ENCODE results near the gene CYB5B. TPM values are rescaled to one million over a fixed set of nuclear protein-coding genes. Genes with fewer than 3 reads are reported as not detected.
"Not testable (repeated sequence)": the region's sequence is repeated elsewhere in the genome, so short reads cannot be mapped to it uniquely, and the experiment has no call there.

CYB5B gene
- total and polyA plus RNA-seq, 2 donors (not counting 1 experiment from before 2014, with no cell fraction given), result 87.4 to 220 TPM

DNA sequence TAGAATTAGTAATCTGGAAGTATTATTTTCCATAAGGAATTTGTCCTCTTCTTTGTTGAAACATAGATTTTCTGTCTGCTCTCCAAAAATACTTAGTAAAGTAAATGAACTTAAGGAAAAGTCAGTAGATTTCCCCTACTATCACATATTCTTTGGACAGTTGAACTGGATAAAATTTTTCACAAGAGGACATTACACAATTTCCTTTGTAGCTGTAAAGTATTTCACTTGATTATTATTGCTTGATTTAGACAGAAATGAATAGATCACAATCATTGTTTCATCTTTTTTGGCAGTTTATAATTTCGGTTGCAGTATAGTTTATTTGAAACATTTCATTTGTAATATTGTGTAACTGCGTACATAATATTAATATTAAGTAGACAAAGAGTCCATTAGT, 12.5 kb downstream of the CYB5B start:
- H3K79me2 ChIP-seq (ENCODE audit: control insufficient read depth, insufficient read depth, low read length), result peaks cover 48% of the 10 kb centered on the region
- H3K27ac ChIP-seq (ENCODE audit: insufficient read depth, low read length), result no peak overlapping the region
- H3K27me3 ChIP-seq (ENCODE audit: control insufficient read depth, insufficient read depth, low read length), result no peaks in the 10 kb centered on the region
- DNase-seq (ENCODE audit: low read depth in 2 of 2), result no peak
- no peak overlapping the region for H2AFZ ChIP-seq (ENCODE audit: low read length)
- no peaks in the 10 kb centered on the region for H3K4me1 ChIP-seq (ENCODE audit: control insufficient read depth, extremely low read depth, insufficient read depth, low read length)
- H3K9ac ChIP-seq (ENCODE audit: insufficient read depth, low read length), result no peak overlapping the region
- peaks cover 3% of the 10 kb centered on the region for H3K36me3 ChIP-seq (ENCODE audit: control insufficient read depth, insufficient read depth, low read length)
- no peak overlapping the region for H3K4me3 ChIP-seq (replicated peaks in 1 of 4; ENCODE audit: control extremely low read depth in 1 of 4, insufficient read depth in 1 of 4, low read depth in 3 of 4, low read length in 4 of 4)
- no peaks in the 10 kb centered on the region for H3K9me3 ChIP-seq (ENCODE audit: control insufficient read depth, insufficient read depth, low read depth, low read length)
- H3K4me2 ChIP-seq (ENCODE audit: extremely low read depth, insufficient read depth, low read length), result no peak overlapping the region
- TF ChIP-seq EZH2 (IDR thresholded peaks at IDR 0.05; ENCODE audit: low read length, missing control alignments), result no peak
- no peak for TF ChIP-seq CTCF (conservative IDR thresholded peaks at IDR 0.05 in 1 of 2, IDR thresholded peaks at IDR 0.05 in 1 of 2; ENCODE audit: low read depth in 1 of 2, low read length in 2 of 2)
- H4K20me1 ChIP-seq (ENCODE audit: control insufficient read depth, extremely low read depth, insufficient read depth, low read length), result no peaks in the 10 kb centered on the region

- H3K9me3 ChIP-seq (ENCODE audit: control insufficient read depth, insufficient read depth, low read depth, low read length), result no peaks in the 10 kb centered on the region
- H3K36me3 ChIP-seq (ENCODE audit: control insufficient read depth, insufficient read depth, low read length), result no peaks in the 10 kb centered on the region
- TF ChIP-seq EZH2 (IDR thresholded peaks at IDR 0.05; ENCODE audit: low read length, missing control alignments), result no peak
- no peak for TF ChIP-seq CTCF (conservative IDR thresholded peaks at IDR 0.05 in 1 of 2, IDR thresholded peaks at IDR 0.05 in 1 of 2; ENCODE audit: low read depth in 1 of 2, low read length in 2 of 2)
- no peak overlapping the region for H3K27ac ChIP-seq (ENCODE audit: insufficient read depth, low read length)
- peaks cover 52% of the 10 kb centered on the region for H3K79me2 ChIP-seq (ENCODE audit: control insufficient read depth, insufficient read depth, low read length)
- H3K9ac ChIP-seq (ENCODE audit: insufficient read depth, low read length), result no peak overlapping the region
- no peak for DNase-seq (ENCODE audit: low read depth in 2 of 2)
- H3K27me3 ChIP-seq (ENCODE audit: control insufficient read depth, insufficient read depth, low read length), result no peaks in the 10 kb centered on the region
- H2AFZ ChIP-seq (ENCODE audit: low read length), result no peak overlapping the region
- no peaks in the 10 kb centered on the region for H4K20me1 ChIP-seq (ENCODE audit: control insufficient read depth, extremely low read depth, insufficient read depth, low read length)
- H3K4me3 ChIP-seq (replicated peaks in 1 of 4; ENCODE audit: control extremely low read depth in 1 of 4, insufficient read depth in 1 of 4, low read depth in 3 of 4, low read length in 4 of 4), result no peak overlapping the region
- no peak overlapping the region for H3K4me2 ChIP-seq (ENCODE audit: extremely low read depth, insufficient read depth, low read length)
- H3K4me1 ChIP-seq (ENCODE audit: control insufficient read depth, extremely low read depth, insufficient read depth, low read length), result no peaks in the 10 kb centered on the region
Measured at GRCh38 chr16:69438465-69438864, 14.0 kb downstream of the CYB5B start.

DNA sequence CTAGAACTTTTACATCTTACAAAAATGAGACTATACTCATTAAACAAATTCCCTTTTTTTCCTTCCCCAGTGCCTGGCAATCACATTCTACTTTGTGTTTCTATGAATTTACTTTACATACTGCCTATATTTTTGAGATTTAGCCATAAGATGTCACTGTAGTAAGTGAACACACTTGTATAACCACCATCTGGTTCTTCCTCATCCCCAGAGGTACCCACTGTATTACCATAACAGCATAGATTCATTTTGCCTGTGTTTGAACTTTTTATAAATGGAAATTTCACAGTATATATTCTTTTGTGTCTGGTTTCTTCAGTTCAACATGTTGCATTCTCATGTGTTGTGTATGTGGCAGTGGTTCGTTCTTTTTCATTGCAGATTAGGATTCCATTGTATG, 15.8 kb downstream of the CYB5B start:
- H3K79me2 ChIP-seq (ENCODE audit: control insufficient read depth, insufficient read depth, low read length), result peaks cover 48% of the 10 kb centered on the region
- H2AFZ ChIP-seq (ENCODE audit: low read length), result no peak overlapping the region
- DNase-seq (ENCODE audit: low read depth in 2 of 2), result no peak
- no peak overlapping the region for H3K9ac ChIP-seq (ENCODE audit: insufficient read depth, low read length)
- no peak overlapping the region for H3K4me2 ChIP-seq (ENCODE audit: extremely low read depth, insufficient read depth, low read length)
- peaks cover 5% of the 10 kb centered on the region for H3K4me1 ChIP-seq (ENCODE audit: control insufficient read depth, extremely low read depth, insufficient read depth, low read length)
- TF ChIP-seq EZH2 (IDR thresholded peaks at IDR 0.05; ENCODE audit: low read length, missing control alignments) (no peak), CTCF (conservative IDR thresholded peaks at IDR 0.05 in 1 of 2, IDR thresholded peaks at IDR 0.05 in 1 of 2; ENCODE audit: low read depth in 1 of 2, low read length in 2 of 2) (no peak)
- H3K4me3 ChIP-seq (replicated peaks in 1 of 4; ENCODE audit: control extremely low read depth in 1 of 4, insufficient read depth in 1 of 4, low read depth in 3 of 4, low read length in 4 of 4), result no peak overlapping the region
- H3K27me3 ChIP-seq (ENCODE audit: control insufficient read depth, insufficient read depth, low read length), result no peaks in the 10 kb centered on the region
- no peaks in the 10 kb centered on the region for H4K20me1 ChIP-seq (ENCODE audit: control insufficient read depth, extremely low read depth, insufficient read depth, low read length)
- no peaks in the 10 kb centered on the region for H3K36me3 ChIP-seq (ENCODE audit: control insufficient read depth, insufficient read depth, low read length)
- H3K9me3 ChIP-seq (ENCODE audit: control insufficient read depth, insufficient read depth, low read depth, low read length), result no peaks in the 10 kb centered on the region
- no peak overlapping the region for H3K27ac ChIP-seq (ENCODE audit: insufficient read depth, low read length)

DNA sequence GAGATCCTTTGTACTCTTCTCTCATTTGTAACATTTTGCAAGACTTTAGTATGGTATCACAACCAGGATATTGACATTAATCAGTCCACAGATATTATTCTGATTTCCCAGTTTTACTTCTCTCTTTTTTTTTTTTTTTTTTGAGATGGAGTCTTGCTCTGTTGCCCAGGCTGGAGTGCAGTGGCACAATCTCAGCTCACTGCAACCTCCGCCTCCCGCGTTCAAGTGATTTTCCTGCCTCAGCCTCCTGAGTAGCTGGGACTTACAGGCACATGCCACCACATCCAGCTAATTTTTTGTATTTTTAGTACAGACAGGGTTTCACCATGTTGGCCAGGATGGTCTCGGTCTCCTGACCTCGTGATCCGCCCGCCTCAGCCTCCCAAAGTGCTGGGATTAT, 16.6 kb downstream of the CYB5B start:
- not testable (repeated sequence) for H3K4me2 ChIP-seq (ENCODE audit: extremely low read depth, insufficient read depth, low read length); H3K27me3 ChIP-seq (ENCODE audit: control insufficient read depth, insufficient read depth, low read length); H2AFZ ChIP-seq (ENCODE audit: low read length); H4K20me1 ChIP-seq (ENCODE audit: control insufficient read depth, extremely low read depth, insufficient read depth, low read length); DNase-seq (ENCODE audit: low read depth in 2 of 2); H3K4me1 ChIP-seq (ENCODE audit: control insufficient read depth, extremely low read depth, insufficient read depth, low read length); H3K4me3 ChIP-seq (replicated peaks in 1 of 4; ENCODE audit: control extremely low read depth in 1 of 4, insufficient read depth in 1 of 4, low read depth in 3 of 4, low read length in 4 of 4); H3K9me3 ChIP-seq (ENCODE audit: control insufficient read depth, insufficient read depth, low read depth, low read length); H3K27ac ChIP-seq (ENCODE audit: insufficient read depth, low read length); H3K9ac ChIP-seq (ENCODE audit: insufficient read depth, low read length); H3K36me3 ChIP-seq (ENCODE audit: control insufficient read depth, insufficient read depth, low read length)
- peaks cover 49% of the 10 kb centered on the region for H3K79me2 ChIP-seq (ENCODE audit: control insufficient read depth, insufficient read depth, low read length)

All from fibroblast of lung (primary cell).